CD4-positive, alpha-beta T cell treated with Interleukin-21 for 1 hour (primary cell): ENCODE data around the gene SULT1A1.
"Not testable (repeated sequence)": the region's sequence is repeated elsewhere in the genome, so short reads cannot be mapped to it uniquely, and the experiment has no call there.

Source experiments
- DNase-seq: peaks from one replicate; pipeline ENCODE4 v3.0.0-alpha.2; 2020

SULT1A1 gene

GRCh38 chr16:28590384-28591340 is 19.2 kb downstream of the SULT1A1 start:
- DNase-seq, result no peak

DNA sequence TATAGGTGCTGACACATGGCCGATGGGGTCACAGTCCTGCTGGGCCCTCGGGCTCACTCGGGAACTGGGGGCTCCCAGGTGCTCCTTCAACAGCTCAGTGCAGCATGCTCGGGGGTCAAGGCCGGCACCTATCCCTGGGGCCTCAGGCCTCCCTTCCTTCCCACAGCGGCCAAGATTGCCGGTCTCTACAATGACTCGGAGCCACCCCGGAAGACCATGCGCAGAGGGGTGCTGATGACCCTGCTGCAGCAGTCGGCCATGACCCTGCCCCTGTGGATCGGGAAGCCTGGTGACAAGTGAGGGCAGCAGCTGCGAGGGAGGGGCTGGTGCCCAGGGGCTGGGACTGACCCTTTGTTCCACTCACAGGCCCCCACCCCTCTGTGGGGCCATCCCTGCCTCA is 19.9 kb downstream of the SULT1A1 start:
- DNase-seq, result no peak

DNA sequence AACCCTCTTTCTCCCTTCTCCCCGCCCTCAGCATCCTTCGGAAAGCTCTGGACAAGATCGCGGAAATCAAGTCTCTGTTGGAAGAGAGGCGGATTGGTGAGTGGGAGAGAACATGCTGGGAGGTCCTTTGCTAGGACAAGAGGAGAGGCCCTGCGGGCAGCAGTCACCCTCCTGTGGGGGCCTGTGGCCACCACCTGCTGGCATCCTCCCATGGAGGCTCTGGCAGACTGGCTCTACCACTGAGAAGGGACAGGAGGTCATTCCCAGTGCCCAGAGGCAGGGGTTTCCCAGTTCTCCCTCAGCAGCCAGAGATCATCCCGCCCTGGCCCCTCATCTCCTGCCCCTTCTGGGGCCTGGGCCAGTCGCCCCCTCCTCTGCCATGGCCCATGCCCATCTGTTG is 20.8 kb downstream of the SULT1A1 start:
- no peak for DNase-seq

- no peak for DNase-seq
These were observed 22.5 kb downstream of the SULT1A1 start for GRCh38 chr16:28587386-28587785.

DNA sequence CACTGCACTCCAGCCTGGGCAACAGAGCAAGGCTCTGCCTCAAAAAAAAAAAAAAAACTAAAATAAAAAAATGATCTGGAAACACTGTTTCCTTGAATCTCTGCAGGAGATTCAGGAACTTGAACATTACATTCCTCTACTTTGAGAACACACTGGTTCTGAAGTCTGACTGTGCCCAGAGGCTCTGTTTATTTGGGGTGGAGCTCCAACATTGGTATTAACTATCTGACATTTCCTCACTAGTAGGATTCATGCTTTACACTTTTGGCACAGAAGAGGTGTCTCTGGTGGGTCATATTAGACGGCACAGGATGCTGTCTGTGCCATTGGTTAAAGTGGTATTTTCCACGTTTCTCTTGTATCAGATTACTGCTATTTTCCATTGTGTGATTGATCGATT is 23.4 kb downstream of the SULT1A1 start:
- DNase-seq, result no peak

- no peak for DNase-seq
These were observed 24.2 kb downstream of the SULT1A1 start for GRCh38 chr16:28585674-28586073.

GRCh38 chr16:28580726-28581315 is 29.0 kb downstream of the SULT1A1 start:
- DNase-seq, result no peak

GRCh38 chr16:28575446-28576109 is 34.3 kb downstream of the SULT1A1 start:
- DNase-seq, result no peak

DNA sequence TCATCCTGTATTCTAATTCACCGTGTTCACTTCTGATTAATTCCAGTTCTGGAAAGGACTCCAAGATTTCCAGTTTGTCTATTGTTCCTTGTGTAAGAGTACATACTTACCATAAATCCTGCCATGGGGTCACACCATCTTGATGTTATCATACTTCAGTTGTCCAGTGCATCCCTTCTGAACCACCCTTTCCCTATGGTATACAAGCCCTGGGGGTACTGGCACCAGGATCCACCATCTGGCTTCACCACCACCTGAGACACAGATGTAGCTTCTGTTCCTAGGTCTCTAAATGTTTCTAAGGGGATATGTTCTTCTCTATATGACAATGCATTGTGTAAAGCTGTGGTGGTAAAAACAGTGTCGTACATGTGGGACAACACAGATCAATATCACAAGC is 34.9 kb downstream of the SULT1A1 start:
- DNase-seq, result no peak

- DNase-seq, result no peak
These were observed 35.8 kb downstream of the SULT1A1 start for GRCh38 chr16:28573738-28574718.

- no peak for DNase-seq
These were observed 36.9 kb downstream of the SULT1A1 start for GRCh38 chr16:28572696-28573510.

GRCh38 chr16:28569968-28570752 is 39.7 kb downstream of the SULT1A1 start:
- DNase-seq, result no peak

DNA sequence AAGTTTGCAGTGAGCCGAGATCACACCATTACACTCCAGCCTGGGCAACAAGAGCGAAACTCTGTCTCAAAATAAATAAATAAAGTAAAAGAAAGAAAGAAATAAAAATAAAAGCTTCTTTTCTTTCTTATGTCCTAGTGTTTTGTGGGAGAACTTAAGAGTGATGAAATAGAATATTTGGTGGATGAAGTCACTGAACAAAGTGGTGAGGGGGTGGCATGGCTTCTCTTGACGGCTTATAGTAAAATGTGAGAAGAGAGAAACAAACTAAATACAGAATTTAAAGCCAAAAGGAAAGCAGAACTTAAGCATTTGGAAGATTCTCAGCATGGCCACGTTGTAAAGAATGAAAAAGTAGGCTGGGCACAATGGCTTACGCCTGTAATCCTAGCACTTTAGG is 40.8 kb downstream of the SULT1A1 start:
- no peak for DNase-seq

GRCh38 chr16:28567292-28567691 is 42.6 kb downstream of the SULT1A1 start:
- DNase-seq, result no peak

DNA sequence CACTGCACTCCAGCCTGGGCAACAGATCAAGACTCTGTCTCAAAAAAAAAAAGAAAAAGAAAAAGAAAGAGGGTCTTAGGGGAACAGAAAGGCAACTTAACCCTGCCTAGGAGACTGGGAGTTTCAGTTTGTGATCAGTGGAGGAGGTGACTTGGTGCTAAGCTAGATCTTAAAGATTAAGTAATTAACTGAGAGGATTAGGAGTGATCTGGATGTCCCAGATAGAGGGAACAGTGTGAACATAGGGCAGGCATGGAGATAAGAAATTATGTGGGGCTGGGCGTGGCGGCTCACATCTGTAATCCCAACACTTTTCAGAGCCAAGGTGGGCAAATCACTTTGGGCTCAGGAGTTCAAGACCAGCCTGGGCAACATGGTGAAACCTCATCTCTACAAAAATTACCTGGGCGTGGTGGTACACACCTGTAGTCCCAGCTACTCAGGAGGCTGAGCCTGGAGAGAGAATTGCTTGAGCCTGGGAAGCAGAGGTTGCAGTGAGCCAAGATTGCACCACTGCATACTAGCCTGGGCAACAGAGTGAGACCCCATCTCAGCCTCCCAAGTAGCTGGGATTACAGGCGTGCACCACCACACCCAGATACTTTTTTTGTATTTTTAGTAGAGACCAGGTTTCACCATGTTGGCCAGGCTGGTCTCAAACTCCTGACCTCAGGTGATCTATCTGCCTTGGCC is 43.5 kb downstream of the SULT1A1 start:
- DNase-seq, result not testable (repeated sequence)

DNA sequence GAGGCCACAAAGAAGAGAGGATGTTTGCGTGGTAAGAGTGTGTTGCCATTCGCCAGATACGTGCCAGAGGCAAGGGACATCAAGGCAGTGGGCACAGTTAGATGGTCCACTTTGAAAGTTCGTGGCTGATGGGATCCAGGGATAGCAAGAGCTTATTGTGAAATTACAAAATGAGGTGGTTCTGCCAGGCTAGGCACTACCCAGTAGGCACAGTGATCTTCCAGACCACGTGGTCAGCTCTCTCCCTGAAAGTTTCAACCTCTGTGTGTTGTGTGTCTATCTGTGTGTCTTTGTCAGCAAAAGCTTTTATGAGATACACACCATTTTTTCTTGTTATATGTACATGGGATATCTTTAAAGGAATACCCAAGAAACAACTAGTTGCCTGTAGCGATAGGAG is 46.6 kb downstream of the SULT1A1 start:
- no peak for DNase-seq

DNA sequence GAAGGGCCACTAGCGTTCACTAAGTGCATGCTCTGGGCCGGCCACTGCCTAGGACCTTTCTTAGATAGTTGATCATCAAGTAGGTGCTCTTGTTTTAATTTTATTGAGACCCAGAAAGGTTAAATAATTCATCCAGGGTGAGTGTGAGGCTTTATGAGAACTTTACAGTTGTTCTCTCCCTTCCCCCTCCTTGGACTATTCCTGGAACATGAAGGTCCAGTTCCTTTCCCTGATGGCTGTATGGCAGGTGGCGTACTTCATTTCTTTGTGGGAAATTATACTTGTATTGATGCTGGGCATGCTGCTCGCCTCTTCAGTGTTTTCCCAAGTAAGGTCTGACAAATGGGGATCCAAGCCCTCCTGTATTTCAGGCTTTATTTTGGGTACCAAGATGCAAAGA is 47.6 kb downstream of the SULT1A1 start:
- DNase-seq, result no peak

DNA sequence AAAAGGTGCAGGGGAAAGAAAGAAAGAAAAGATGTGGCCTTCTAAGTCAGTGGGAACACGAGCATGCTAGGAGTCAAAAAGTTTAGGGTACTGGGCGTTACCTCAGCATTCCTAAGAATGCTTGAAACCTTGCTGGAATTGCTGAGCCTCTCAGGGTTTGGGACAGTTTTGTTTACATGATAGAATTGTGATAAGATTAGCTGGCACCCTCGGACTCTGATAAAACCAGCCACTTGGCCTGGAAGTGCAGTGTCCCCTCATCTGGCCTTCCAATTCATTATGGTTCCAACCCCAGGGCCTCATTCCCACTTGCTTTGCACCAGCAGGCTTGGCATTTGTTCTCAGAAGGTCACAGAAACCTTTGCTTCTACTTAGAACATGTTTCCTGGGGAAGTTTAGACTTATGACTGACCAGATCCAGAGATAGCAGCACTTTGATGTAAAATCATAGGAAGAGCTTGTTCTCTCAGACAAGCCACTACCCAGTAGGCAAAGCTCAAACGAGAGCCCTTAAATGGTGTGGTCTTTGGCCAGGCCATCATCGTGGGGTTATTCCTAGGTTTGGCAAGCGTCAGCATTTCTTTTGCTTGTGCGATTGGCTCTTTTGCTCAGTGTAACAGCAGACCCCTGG is 48.2 kb downstream of the SULT1A1 start:
- DNase-seq, result no peak

DNA sequence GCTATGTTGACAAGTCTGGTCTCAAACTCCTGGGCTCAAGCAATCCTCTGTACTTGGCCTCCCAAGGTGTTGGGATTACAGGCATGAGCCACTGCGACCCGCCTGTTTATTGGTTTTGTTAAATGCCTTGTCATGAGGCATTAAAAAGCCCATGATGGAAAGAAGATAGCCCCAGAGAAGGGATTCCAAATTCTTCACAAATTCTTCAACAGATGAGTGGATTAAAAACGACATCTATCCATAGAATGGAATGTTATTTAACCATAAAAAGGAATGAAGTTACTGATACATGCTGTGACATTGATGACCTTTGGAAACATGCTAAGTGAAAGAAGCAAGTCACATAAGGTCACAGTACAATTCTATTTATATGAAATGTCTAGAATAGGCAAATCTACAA is 51.4 kb downstream of the SULT1A1 start:
- no peak for DNase-seq

GRCh38 chr16:28556914-28557320 is 52.9 kb downstream of the SULT1A1 start:
- DNase-seq, result no peak
